Measurements from ENCODE around the gene NUDT14. TPM values are rescaled to one million over a fixed set of nuclear protein-coding genes. Genes with fewer than 3 reads are reported as not detected.

The NUDT14 gene
- total RNA-seq, 1 experiment from 2014 or later = 37.0 TPM

DNA sequence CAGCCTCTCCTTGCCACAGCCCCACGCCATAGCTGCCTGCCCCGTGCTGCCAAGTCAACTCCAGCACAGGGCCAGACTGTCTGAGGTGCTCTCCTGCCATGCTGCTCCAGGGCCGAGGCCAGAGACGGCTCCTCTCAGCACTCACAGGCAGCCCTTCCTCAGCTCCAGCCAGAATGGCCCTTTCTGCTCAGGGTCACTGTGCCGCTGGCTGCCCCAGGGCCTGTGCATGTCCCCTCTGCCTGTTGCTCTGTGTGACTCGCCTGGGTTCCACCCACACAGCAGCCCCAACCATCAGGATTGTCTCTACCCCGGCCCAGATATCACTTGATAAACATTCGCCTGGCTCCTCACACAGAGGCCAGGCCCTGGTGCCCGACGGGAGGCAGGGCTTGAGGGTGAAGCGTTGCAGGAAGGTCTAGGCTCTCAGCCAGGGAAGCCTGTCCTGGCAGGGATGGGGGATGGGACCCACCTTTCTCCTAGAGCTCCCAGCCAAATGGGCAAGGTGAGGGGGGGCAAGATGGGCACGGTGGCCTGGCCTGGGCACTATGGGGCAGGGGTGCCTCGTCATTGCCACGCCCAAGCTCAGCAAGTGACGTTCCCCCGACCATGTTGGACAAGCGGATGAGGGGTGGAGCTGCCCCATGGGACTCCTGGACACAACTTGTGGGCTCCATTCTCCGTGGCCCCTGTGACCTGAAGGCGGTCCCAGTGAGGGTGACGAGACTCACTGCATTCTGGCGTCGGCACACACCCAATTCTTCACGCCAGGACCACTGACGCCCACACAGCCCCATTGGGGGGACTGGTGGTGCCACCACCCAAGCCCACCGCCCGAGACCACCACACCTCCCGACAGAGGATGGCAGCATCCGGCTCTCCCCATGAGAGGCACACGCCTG lies 39.8 kb upstream of the NUDT14 start:
- Histone ChIP-seq H3K27ac (no peak overlapping the region), H4K20me1 (ENCODE audit: insufficient read depth) (no peaks in the 10 kb centered on the region), H3K36me3 (ENCODE audit: low read depth) (no peaks in the 10 kb centered on the region; the same call in 1 of the 2 replicates), H3K79me2 (ENCODE audit: low read depth) (no peaks in the 10 kb centered on the region; the same call in 1 of the 2 replicates), H3K4me2 (no peak overlapping the region), H3K4me3 (no peak overlapping the region), H3K4me1 (replicated peaks; ENCODE audit: insufficient read depth) (peaks cover 7% of the 10 kb centered on the region; the same call in 1 of the 2 replicates), H3F3A (ENCODE audit: insufficient read depth, low read depth) (no peaks in the 10 kb centered on the region), H3K27me3 (ENCODE audit: insufficient read depth, low read depth) (no peaks in the 10 kb centered on the region), H3K9me2 (ENCODE audit: insufficient read depth) (no peaks in the 10 kb centered on the region), H2AFZ (no peak overlapping the region), H3K9me3 (ENCODE audit: insufficient read depth, low read depth) (no peaks in the 10 kb centered on the region)
- BruUV-seq (replicated peaks) = no TSS peak
- intact Hi-C loops (cut with micrococcal nuclease; ENCODE audit: unreplicated experiment) = no loop called here
- DNase-seq = no peak
- TF ChIP-seq EZH2 (IDR thresholded peaks at IDR 0.05; ENCODE audit: low read depth) = no peak
- TF ChIP-seq, protein P1, sequence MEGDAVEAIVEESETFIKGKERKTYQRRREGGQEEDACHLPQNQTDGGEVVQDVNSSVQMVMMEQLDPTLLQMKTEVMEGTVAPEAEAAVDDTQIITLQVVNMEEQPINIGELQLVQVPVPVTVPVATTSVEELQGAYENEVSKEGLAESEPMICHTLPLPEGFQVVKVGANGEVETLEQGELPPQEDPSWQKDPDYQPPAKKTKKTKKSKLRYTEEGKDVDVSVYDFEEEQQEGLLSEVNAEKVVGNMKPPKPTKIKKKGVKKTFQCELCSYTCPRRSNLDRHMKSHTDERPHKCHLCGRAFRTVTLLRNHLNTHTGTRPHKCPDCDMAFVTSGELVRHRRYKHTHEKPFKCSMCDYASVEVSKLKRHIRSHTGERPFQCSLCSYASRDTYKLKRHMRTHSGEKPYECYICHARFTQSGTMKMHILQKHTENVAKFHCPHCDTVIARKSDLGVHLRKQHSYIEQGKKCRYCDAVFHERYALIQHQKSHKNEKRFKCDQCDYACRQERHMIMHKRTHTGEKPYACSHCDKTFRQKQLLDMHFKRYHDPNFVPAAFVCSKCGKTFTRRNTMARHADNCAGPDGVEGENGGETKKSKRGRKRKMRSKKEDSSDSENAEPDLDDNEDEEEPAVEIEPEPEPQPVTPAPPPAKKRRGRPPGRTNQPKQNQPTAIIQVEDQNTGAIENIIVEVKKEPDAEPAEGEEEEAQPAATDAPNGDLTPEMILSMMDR (conservative IDR thresholded peaks at IDR 0.05) = no peak
- CTCF ChIA-PET = no interaction called here
- POLR2A ChIA-PET (ENCODE audit: unreplicated experiment) = no interaction called here

DNA sequence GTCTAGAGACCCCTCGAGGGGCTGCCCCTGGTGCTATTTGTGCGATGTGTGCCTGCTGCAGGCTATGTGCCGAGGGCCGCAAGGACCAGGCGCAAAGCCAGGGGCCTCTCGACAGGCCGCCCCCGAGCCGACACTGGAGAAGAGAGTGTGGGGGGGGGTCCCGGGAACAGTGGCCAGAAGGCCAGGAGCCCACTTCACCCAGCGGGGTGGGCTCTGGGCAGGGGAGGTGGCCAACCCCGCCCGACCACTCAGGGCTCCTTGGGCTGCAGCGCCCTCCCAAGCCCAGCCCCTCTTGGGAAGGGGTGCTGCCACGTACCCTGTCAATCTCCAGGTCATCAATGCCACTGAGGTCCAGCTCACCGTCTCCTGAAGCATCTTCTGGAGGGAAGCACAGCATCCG lies 38.6 kb upstream of the NUDT14 start:
- Histone ChIP-seq H3K4me3 (no peak overlapping the region), H4K20me1 (ENCODE audit: insufficient read depth) (no peaks in the 10 kb centered on the region), H3K4me2 (no peak overlapping the region), H3K36me3 (ENCODE audit: low read depth) (no peaks in the 10 kb centered on the region; the same call in 1 of the 2 replicates), H3K79me2 (ENCODE audit: low read depth) (no peaks in the 10 kb centered on the region; the same call in 1 of the 2 replicates), H3K9me2 (ENCODE audit: insufficient read depth) (no peaks in the 10 kb centered on the region), H2AFZ (no peak overlapping the region), H3K9me3 (ENCODE audit: insufficient read depth, low read depth) (no peaks in the 10 kb centered on the region), H3F3A (ENCODE audit: insufficient read depth, low read depth) (no peaks in the 10 kb centered on the region), H3K27me3 (ENCODE audit: insufficient read depth, low read depth) (no peaks in the 10 kb centered on the region), H3K4me1 (replicated peaks; ENCODE audit: insufficient read depth) (peaks cover under 1% of the 10 kb centered on the region; the same call in 1 of the 2 replicates), H3K27ac (no peak overlapping the region)
- no TSS peak for BruUV-seq (replicated peaks)
- no peak for DNase-seq
- ChIA-PET CTCF (no interaction called here), POLR2A (ENCODE audit: unreplicated experiment) (no interaction called here)
- TF ChIP-seq, protein P1 (conservative IDR thresholded peaks at IDR 0.05) = no peak
- no peak for TF ChIP-seq EZH2 (IDR thresholded peaks at IDR 0.05; ENCODE audit: low read depth)
- intact Hi-C loops (cut with micrococcal nuclease; ENCODE audit: unreplicated experiment) = no loop called here

DNA sequence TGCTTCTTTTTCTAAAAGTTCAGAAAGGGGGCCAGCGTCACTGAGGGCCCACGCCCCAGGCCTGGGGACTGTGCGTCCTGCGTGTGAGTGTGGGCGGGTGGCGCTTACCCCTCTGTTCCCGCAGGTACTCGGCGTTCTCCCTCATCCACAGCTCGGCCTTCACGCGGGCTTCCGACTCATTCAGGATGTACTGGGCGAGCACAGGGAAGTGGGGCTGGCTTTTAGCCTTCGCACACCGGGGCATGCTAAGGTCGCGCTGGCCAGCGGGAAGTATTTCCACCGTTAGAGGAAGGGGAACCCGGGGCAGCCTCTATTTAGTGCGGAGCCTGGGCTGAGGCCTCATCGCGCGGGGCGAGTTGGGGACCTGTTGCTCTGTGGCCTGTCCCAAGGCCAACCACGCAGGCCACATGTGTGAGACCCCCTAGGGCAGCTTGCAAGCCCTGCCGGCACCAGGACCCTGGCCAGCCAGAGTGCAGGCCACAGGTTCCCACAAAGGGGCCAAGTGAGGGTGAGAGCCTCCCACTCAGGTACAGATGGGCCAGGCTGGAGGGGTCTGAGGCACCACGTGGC lies 38.0 kb upstream of the NUDT14 start:
- POLR2A ChIA-PET (ENCODE audit: unreplicated experiment) = no interaction called here
- no peaks in the 10 kb centered on the region for H3K27me3 ChIP-seq (ENCODE audit: insufficient read depth, low read depth)
- no peaks in the 10 kb centered on the region for H3F3A ChIP-seq (ENCODE audit: insufficient read depth, low read depth)
- H3K4me2 ChIP-seq = no peak overlapping the region
- no peaks in the 10 kb centered on the region for H3K9me2 ChIP-seq (ENCODE audit: insufficient read depth)
- no peaks in the 10 kb centered on the region for H3K36me3 ChIP-seq (ENCODE audit: low read depth)
- CTCF ChIA-PET = no interaction called here
- intact Hi-C loops (cut with micrococcal nuclease; ENCODE audit: unreplicated experiment) = no loop called here
- no peaks in the 10 kb centered on the region; the same call in 1 of the 2 replicates for H3K79me2 ChIP-seq (ENCODE audit: low read depth)
- no TSS peak for BruUV-seq (replicated peaks)
- no peaks in the 10 kb centered on the region; the same call in 1 of the 2 replicates for H3K4me1 ChIP-seq (replicated peaks; ENCODE audit: insufficient read depth)
- H3K27ac ChIP-seq = no peak overlapping the region
- H2AFZ ChIP-seq = no peak overlapping the region
- DNase-seq = no peak
- no peaks in the 10 kb centered on the region for H3K9me3 ChIP-seq (ENCODE audit: insufficient read depth, low read depth)
- H4K20me1 ChIP-seq (ENCODE audit: insufficient read depth) = no peaks in the 10 kb centered on the region
- H3K4me3 ChIP-seq = no peak overlapping the region
- TF ChIP-seq, protein P1 (conservative IDR thresholded peaks at IDR 0.05) = no peak
- TF ChIP-seq EZH2 (IDR thresholded peaks at IDR 0.05; ENCODE audit: low read depth) = no peak
